ENCODE results near the gene STXBP1.
A peak's percentile ranks its signal among the peaks of the same experiment; 100 is the strongest.

Gene STXBP1

GRCh38 chr9:127686461-127687393 lies 74.7 kb downstream of the STXBP1 start:
- ATAC-seq (replicated peaks) (no peak), DNase-seq (no peak)
- peaks cover 0 to under 1% of the 10 kb centered on the region in 2 donors for H3K4me1 Mint-ChIP-seq (ENCODE audit: low read depth in 2 of 2)
- no peak overlapping the region for H3K27ac Mint-ChIP-seq
- H3K36me3 Mint-ChIP-seq (ENCODE audit: insufficient read depth), result no peaks in the 10 kb centered on the region
- no peaks in the 10 kb centered on the region for H3K27me3 Mint-ChIP-seq
- no peak overlapping the region for H3K4me3 Mint-ChIP-seq
- no peaks in the 10 kb centered on the region for H3K9me3 Mint-ChIP-seq

- no peaks in the 10 kb centered on the region for H3K27me3 Mint-ChIP-seq
- no peaks in the 10 kb centered on the region for H3K9me3 Mint-ChIP-seq
- H3K36me3 Mint-ChIP-seq (ENCODE audit: insufficient read depth), result peaks cover 5% of the 10 kb centered on the region
- ATAC-seq (replicated peaks), result no peak
- no peak overlapping the region for H3K4me3 Mint-ChIP-seq
- H3K4me1 Mint-ChIP-seq (ENCODE audit: low read depth in 2 of 2), result no peaks in the 10 kb centered on the region
- no peak for DNase-seq
- no peak overlapping the region for H3K27ac Mint-ChIP-seq
These were observed 77.4 kb downstream of the STXBP1 start for GRCh38 chr9:127689329-127690000.

- no peak overlapping the region for H3K27ac Mint-ChIP-seq
- H3K4me3 Mint-ChIP-seq, result no peak overlapping the region
- no peaks in the 10 kb centered on the region for H3K9me3 Mint-ChIP-seq
- no peaks in the 10 kb centered on the region for H3K4me1 Mint-ChIP-seq (ENCODE audit: low read depth in 2 of 2)
- no peak for ATAC-seq (replicated peaks)
- peaks cover 5% of the 10 kb centered on the region for H3K36me3 Mint-ChIP-seq (ENCODE audit: insufficient read depth)
- no peak for DNase-seq
- H3K27me3 Mint-ChIP-seq, result no peaks in the 10 kb centered on the region
These were observed 78.7 kb downstream of the STXBP1 start for GRCh38 chr9:127690735-127691134.

DNA sequence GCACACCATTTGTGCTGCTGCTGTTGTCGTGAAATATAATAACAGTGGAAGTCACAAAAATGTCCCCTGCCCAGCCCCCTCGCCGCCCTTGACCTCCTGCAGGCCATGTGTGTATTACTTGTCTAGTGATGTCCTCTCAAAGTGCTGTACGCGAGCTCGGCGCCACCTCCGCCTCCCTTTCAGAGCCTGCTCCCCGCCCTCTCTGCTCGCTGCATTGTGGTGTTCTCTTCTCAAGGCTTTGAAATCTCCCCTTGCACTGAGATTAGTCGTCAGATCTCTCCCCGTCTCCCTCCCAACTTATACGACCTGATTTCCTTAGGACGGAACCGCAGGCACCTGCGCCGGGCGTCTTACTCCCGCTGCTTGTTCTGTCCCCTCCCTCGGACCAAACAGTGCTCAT lies 80.0 kb downstream of the STXBP1 start:
- Mint-ChIP-seq H3K27ac (peak overlapping the region in 1 of 2 donors; percentile 30), H3K4me1 (ENCODE audit: low read depth in 2 of 2) (no peaks in the 10 kb centered on the region), H3K9me3 (no peaks in the 10 kb centered on the region), H3K27me3 (no peaks in the 10 kb centered on the region), H3K36me3 (ENCODE audit: insufficient read depth) (peaks cover 5% of the 10 kb centered on the region), H3K4me3 (no peak overlapping the region)
- DNase-seq (no peak), ATAC-seq (replicated peaks) (no peak)

GRCh38 chr9:127693143-127693542 lies 81.1 kb downstream of the STXBP1 start:
- DNase-seq, result no peak
- Mint-ChIP-seq H3K27me3 (no peaks in the 10 kb centered on the region), H3K27ac (no peak overlapping the region), H3K4me1 (ENCODE audit: low read depth in 2 of 2) (no peaks in the 10 kb centered on the region), H3K4me3 (no peak overlapping the region), H3K36me3 (ENCODE audit: insufficient read depth) (peaks cover 5% of the 10 kb centered on the region), H3K9me3 (no peaks in the 10 kb centered on the region)
- no peak for ATAC-seq (replicated peaks)

GRCh38 chr9:127693697-127694096 lies 81.6 kb downstream of the STXBP1 start:
- no peak overlapping the region for H3K27ac Mint-ChIP-seq
- DNase-seq (no peak), ATAC-seq (replicated peaks) (no peak)
- H3K27me3 Mint-ChIP-seq, result no peaks in the 10 kb centered on the region
- H3K4me1 Mint-ChIP-seq (ENCODE audit: low read depth in 2 of 2), result peaks cover 0 to 2% of the 10 kb centered on the region in 2 donors
- no peak overlapping the region for H3K4me3 Mint-ChIP-seq
- H3K9me3 Mint-ChIP-seq, result no peaks in the 10 kb centered on the region
- H3K36me3 Mint-ChIP-seq (ENCODE audit: insufficient read depth), result peaks cover 5% of the 10 kb centered on the region

DNA sequence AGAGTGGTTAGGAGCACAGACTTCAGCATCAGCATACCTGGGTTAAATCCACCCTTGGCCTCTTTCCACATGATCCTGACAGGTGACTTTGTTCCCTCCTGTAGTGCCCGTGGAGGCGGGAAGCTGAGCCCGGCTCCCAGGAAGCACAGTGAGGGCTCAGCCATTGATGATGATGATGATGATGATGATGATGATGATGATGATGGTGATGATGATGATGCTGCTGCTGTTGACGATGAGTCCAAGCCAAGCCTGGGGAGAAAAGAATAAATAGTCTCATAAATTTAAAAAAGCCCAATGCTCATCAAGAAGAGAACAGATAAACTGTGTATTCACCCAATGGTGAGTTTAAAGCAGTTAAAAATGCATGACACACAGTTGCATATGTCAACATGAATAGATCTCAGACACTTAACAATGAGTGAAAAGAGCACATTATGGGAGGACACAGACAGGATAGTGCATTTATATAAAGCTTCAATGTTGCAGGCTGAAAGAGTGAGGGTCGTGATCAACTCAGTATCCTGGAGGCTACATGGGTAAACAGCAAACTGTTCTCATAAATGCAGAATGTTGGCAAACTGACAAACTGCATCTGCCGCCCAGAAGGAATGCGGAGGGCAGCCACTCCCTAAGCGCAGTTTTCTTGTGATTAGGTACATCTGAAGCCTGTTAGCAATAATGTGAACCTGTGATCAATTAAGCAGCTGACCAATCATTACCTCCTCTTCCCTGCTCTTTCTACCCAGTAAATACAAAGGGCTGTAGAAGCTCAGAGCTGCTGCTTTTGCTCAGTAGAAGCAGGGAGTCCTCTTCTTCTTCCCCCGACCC lies 83.0 kb downstream of the STXBP1 start:
- DNase-seq, result no peak
- Mint-ChIP-seq H3K36me3 (ENCODE audit: insufficient read depth) (peaks cover 10% of the 10 kb centered on the region), H3K27me3 (no peaks in the 10 kb centered on the region), H3K4me3 (no peak overlapping the region), H3K4me1 (ENCODE audit: low read depth in 2 of 2) (peaks cover 8 to 10% of the 10 kb centered on the region in 2 donors), H3K9me3 (no peaks in the 10 kb centered on the region), H3K27ac (no peak overlapping the region)
- no peak for ATAC-seq (replicated peaks)

GRCh38 chr9:127697575-127697974 lies 85.5 kb downstream of the STXBP1 start:
- H3K27ac Mint-ChIP-seq, result peak overlapping the region in 1 of 2 donors; percentile 55
- peaks cover 11 to 16% of the 10 kb centered on the region in 2 donors for H3K4me1 Mint-ChIP-seq (ENCODE audit: low read depth in 2 of 2)

DNA sequence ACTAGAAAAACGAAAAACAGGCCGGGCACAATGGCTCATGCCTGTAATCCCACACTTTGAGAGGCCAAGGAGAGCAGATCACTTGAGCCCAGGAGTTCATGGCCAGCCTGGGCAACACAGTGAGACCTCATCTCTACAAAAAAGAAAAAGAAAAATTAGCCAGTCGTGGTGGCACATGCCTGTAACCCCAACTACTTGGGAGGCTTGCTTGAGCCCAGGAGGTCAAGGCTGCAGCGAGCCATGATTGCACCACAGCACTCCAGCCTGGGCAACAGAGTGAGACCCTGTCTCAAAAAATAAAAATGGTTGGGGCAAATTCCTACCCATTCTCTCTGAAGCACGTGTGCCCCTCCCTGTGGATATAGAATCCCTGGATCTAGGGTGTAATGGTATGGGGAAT lies 86.3 kb downstream of the STXBP1 start:
- Mint-ChIP-seq H3K27ac (peak overlapping the region in 1 of 2 donors; percentile 55), H3K36me3 (ENCODE audit: insufficient read depth) (peaks cover 11% of the 10 kb centered on the region), H3K4me1 (ENCODE audit: low read depth in 2 of 2) (peaks cover 11 to 17% of the 10 kb centered on the region in 2 donors), H3K9me3 (no peaks in the 10 kb centered on the region), H3K27me3 (no peaks in the 10 kb centered on the region), H3K4me3 (peak overlapping the region; percentile 13 to 32)
- DNase-seq, result no peak
- no peak for ATAC-seq (replicated peaks)

More at GRCh38 chr9:127697575-127697974, 85.5 kb downstream of the STXBP1 start:
- H3K27me3 Mint-ChIP-seq, result no peaks in the 10 kb centered on the region
- H3K4me3 Mint-ChIP-seq, result no peak overlapping the region
- H3K9me3 Mint-ChIP-seq, result no peaks in the 10 kb centered on the region
- DNase-seq (no peak), ATAC-seq (replicated peaks) (no peak)
- H3K36me3 Mint-ChIP-seq (ENCODE audit: insufficient read depth), result peaks cover 11% of the 10 kb centered on the region

DNA sequence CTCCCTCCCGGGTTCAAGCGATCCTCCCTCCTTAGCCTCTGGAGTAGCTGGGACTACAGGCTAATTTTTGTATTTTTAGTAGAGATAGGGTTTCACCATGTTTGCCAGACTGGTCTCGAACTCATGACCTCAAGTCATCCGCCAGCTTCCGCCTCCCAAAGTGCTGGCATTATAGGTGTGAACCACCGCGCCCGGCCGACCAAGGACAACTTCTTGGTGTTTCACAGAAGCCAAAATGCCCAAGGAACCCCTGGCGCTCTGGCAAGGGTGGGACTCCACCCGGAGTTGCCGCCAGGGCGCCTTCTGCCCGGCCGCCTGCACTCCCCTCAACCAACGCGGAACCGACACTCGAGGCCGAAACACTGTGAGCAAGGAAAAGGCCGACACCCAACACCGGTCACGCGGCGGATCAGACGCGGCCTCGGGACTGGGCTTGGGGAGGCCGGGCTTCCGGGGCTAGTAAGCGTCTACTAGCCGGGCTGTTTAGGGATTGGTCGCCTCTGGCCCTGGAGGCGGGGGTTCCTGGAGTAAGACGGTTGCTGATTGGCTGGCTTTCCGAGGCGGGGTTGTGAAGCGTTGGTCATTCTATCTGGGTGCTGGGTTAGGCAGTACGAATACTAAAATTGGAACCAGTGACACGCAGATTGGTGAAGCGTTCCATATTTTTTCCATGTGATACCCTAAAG lies 87.1 kb downstream of the STXBP1 start:
- H3K27ac Mint-ChIP-seq, result peak overlapping the region; percentile 90 to 92
- H3K27me3 Mint-ChIP-seq, result no peaks in the 10 kb centered on the region
- peaks cover 7% of the 10 kb centered on the region for H3K36me3 Mint-ChIP-seq (ENCODE audit: insufficient read depth)
- no peaks in the 10 kb centered on the region for H3K9me3 Mint-ChIP-seq
- peaks cover 11 to 17% of the 10 kb centered on the region in 2 donors for H3K4me1 Mint-ChIP-seq (ENCODE audit: low read depth in 2 of 2)
- peak; percentile 79 to 80 (median 79) for DNase-seq
- peak overlapping the region; percentile 73 to 83 for H3K4me3 Mint-ChIP-seq
- ATAC-seq (replicated peaks), result peak; percentile 98

GRCh38 chr9:127700140-127700539 lies 88.1 kb downstream of the STXBP1 start:
- H3K4me1 Mint-ChIP-seq (ENCODE audit: low read depth in 2 of 2), result peaks cover 11 to 17% of the 10 kb centered on the region in 2 donors
- no peaks in the 10 kb centered on the region for H3K27me3 Mint-ChIP-seq
- peak overlapping the region; percentile 73 to 83 for H3K4me3 Mint-ChIP-seq
- ATAC-seq (replicated peaks) (no peak), DNase-seq (no peak)
- peak overlapping the region; percentile 77 to 90 for H3K27ac Mint-ChIP-seq
- no peaks in the 10 kb centered on the region for H3K9me3 Mint-ChIP-seq
- peaks cover 6% of the 10 kb centered on the region for H3K36me3 Mint-ChIP-seq (ENCODE audit: insufficient read depth)

GRCh38 chr9:127700594-127701255 lies 88.6 kb downstream of the STXBP1 start:
- Mint-ChIP-seq H3K4me1 (ENCODE audit: low read depth in 2 of 2) (peaks cover 11 to 17% of the 10 kb centered on the region in 2 donors), H3K27me3 (no peaks in the 10 kb centered on the region), H3K36me3 (ENCODE audit: insufficient read depth) (peaks cover 6% of the 10 kb centered on the region), H3K27ac (peak overlapping the region; percentile 77 to 90), H3K9me3 (no peaks in the 10 kb centered on the region), H3K4me3 (peak overlapping the region; percentile 73 to 83)
- DNase-seq, result no peak
- ATAC-seq (replicated peaks), result no peak

Data from effector memory CD8-positive, alpha-beta T cell (primary cell).